ENCODE results near the gene TMED9. TPM values are rescaled to one million over a fixed set of nuclear protein-coding genes. Genes with fewer than 3 reads are reported as not detected.

Gene TMED9
- total and polyA plus RNA-seq, 9 of the 15 experiments (the other 6 are each of a cell fraction or from before 2014, with no cell fraction given): 43.7 to 301 (median 90.0) TPM

DNA sequence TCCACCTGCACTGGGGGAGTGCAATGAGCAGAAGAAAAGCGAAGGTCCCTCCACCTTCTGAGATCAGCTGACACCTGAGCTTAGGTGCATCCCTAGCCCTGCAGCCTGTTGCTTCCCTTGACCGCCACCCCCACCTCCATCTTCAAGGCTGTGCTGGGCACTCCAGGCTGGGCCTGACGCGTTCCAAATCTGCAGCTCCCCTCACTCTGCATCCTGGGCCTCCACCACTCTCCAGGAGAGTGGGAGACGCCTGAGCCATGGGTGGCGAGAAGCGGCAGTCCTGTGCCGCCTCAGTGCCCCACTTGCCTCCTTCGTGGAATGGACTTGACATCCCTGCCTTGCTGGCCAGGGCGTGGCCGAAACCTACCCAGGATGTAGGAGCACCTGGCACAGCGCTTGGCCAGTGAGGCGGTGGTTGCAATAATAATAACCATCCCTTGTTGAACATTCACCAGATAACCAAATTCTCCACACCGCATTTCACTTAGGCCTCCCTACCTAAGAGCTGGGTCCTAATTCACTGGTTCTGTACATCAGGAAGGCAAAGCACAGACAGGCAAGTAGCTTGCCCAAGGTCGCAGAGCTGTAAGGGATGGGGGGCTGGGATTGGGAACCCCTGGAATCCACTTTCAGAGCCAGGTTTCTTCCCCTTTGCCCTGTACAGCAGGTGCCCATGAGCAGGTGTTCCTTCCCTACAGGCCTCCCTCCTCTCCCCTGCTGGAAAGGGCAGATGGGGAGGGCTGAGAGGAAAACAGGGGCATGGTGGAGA, 19.6 kb downstream of the TMED9 start:
- no peak overlapping the region for H2AFZ ChIP-seq (ENCODE audit: low read depth, low read length)
- peaks cover 9% of the 10 kb centered on the region; the same call in 1 of the 3 replicates for H3K36me3 ChIP-seq (ENCODE audit: control insufficient read depth, insufficient read depth, low read length)
- BruUV-seq (replicated peaks): no TSS peak
- CTCF ChIA-PET (ENCODE audit: low intra/inter-chr PET ratio): no interaction called here
- 40% methylated on average over 15 of the region's 15 CpGs for WGBS (ENCODE audit: insufficient coverage, low coverage, missing lambda C conversion rate)
- no peaks in the 10 kb centered on the region for H3K27me3 ChIP-seq (ENCODE audit: control insufficient read depth in 2 of 2, insufficient read depth in 2 of 2, low read length in 2 of 2)
- FAIRE-seq (no peak), ATAC-seq (no peak), DNase-seq (ENCODE audit: extremely low read depth in 1 of 4, low spot score in 3 of 4) (no peak)
- intact Hi-C loops (cut with micrococcal nuclease) (no loop called here), in situ Hi-C loops (cut with MboI) (loop anchor here (25.0 kb wide), 1 partner anchor 451 kb away; no protein-coding TSS in a partner anchor)
- no peak overlapping the region for H3K4me2 ChIP-seq (ENCODE audit: insufficient read depth, low read length)
- POLR2A ChIA-PET: interaction anchor here (0.6 to 2.0 kb wide), 3 partner anchors 12 to 534 kb away, joined by 3 to 11 read pairs (median 3); partner anchors contain the start of gene B4GALT7
- no peaks in the 10 kb centered on the region for H3K9me1 ChIP-seq (ENCODE audit: control insufficient read depth, insufficient read depth, low read length)
- peaks cover 15% of the 10 kb centered on the region; the same call in 1 of the 2 replicates for H4K20me1 ChIP-seq (replicated peaks; ENCODE audit: control insufficient read depth, insufficient read depth, low read length)
- no peaks in the 10 kb centered on the region for H3K9me3 ChIP-seq (replicated peaks; ENCODE audit: control insufficient read depth, insufficient read depth, low read depth, low read length)
- H3K4me1 ChIP-seq (replicated peaks in 1 of 2; ENCODE audit: control insufficient read depth in 2 of 2, insufficient read depth in 2 of 2, low read length in 2 of 2): peaks cover 0 to 29% of the 10 kb centered on the region in 2 experiments; a peak in 2 of 5 replicates
- no peak overlapping the region for H3K4me3 ChIP-seq
- H3K9ac ChIP-seq (ENCODE audit: insufficient read depth in 1 of 2, low read depth in 2 of 2, low read length in 2 of 2): no peak overlapping the region
- TF ChIP-seq MXI1 (IDR thresholded peaks at IDR 0.05; ENCODE audit: low read depth, low read length) (no peak), POLR2B (IDR thresholded peaks at IDR 0.05; ENCODE audit: low read depth, partially characterized antibody) (no peak), CREB1 (IDR thresholded peaks at IDR 0.05) (no peak), CREB1 (CRISPR knock-in tag; IDR thresholded peaks at IDR 0.05) (no peak), NCOR1 (IDR thresholded peaks at IDR 0.05) (no peak), POLR2G (IDR thresholded peaks at IDR 0.05; ENCODE audit: low read depth, low read length) (peak; percentile 50; the same call in 1 of the 2 replicates), PYGO2 (tag; IDR thresholded peaks at IDR 0.05) (no peak), JUN (IDR thresholded peaks at IDR 0.05; ENCODE audit: borderline replicate concordance, low read depth, low read length) (no peak), JUN (CRISPR knock-in tag; IDR thresholded peaks at IDR 0.05; ENCODE audit: borderline replicate concordance) (no peak), MYNN (IDR thresholded peaks at IDR 0.05) (no peak), MYNN (CRISPR knock-in tag; IDR thresholded peaks at IDR 0.05) (no peak), SIRT6 (IDR thresholded peaks at IDR 0.05; ENCODE audit: low read depth, low read length) (peak; percentile 39), POLR3G (IDR thresholded peaks at IDR 0.05; ENCODE audit: extremely low read depth, insufficient read length, insufficient replicate concordance) (no peak), ZNF668 (CRISPR knock-in tag; IDR thresholded peaks at IDR 0.05) (no peak), KDM4B (IDR thresholded peaks at IDR 0.05; ENCODE audit: borderline replicate concordance in 2 of 2, low read depth in 1 of 2) (no peak), SOX6 (IDR thresholded peaks at IDR 0.05) (no peak)
- TF ChIP-seq, protein P1, sequence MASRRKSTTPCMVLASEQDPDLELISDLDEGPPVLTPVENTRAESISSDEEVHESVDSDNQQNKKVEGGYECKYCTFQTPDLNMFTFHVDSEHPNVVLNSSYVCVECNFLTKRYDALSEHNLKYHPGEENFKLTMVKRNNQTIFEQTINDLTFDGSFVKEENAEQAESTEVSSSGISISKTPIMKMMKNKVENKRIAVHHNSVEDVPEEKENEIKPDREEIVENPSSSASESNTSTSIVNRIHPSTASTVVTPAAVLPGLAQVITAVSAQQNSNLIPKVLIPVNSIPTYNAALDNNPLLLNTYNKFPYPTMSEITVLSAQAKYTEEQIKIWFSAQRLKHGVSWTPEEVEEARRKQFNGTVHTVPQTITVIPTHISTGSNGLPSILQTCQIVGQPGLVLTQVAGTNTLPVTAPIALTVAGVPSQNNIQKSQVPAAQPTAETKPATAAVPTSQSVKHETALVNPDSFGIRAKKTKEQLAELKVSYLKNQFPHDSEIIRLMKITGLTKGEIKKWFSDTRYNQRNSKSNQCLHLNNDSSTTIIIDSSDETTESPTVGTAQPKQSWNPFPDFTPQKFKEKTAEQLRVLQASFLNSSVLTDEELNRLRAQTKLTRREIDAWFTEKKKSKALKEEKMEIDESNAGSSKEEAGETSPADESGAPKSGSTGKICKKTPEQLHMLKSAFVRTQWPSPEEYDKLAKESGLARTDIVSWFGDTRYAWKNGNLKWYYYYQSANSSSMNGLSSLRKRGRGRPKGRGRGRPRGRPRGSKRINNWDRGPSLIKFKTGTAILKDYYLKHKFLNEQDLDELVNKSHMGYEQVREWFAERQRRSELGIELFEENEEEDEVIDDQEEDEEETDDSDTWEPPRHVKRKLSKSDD (conservative IDR thresholded peaks at IDR 0.05; ENCODE audit: low read length): no peak
- TF ChIP-seq, protein P2, sequence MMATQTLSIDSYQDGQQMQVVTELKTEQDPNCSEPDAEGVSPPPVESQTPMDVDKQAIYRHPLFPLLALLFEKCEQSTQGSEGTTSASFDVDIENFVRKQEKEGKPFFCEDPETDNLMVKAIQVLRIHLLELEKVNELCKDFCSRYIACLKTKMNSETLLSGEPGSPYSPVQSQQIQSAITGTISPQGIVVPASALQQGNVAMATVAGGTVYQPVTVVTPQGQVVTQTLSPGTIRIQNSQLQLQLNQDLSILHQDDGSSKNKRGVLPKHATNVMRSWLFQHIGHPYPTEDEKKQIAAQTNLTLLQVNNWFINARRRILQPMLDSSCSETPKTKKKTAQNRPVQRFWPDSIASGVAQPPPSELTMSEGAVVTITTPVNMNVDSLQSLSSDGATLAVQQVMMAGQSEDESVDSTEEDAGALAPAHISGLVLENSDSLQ (IDR thresholded peaks at IDR 0.05): no peak
- no peak overlapping the region for H3K27ac ChIP-seq (ENCODE audit: extremely low read depth, low read depth, low read length)
- no peaks in the 10 kb centered on the region for H3K79me2 ChIP-seq (ENCODE audit: control insufficient read depth, insufficient read depth, low read length)

Measured in K562 (cell line).